ENCODE results near the gene TTI1.

- TF ChIP-seq EP300 (IDR thresholded peaks at IDR 0.05) (no peak), POLR2AphosphoS5 (IDR thresholded peaks at IDR 0.05) (no peak)
Observed at GRCh38 chr20:38046572-38046971, 13.3 kb upstream of the TTI1 start.

All from gastroesophageal sphincter (tissue), 2 donors.